Vagina (tissue), 2 donors: ENCODE results near the gene MAP4K4. TPM values are rescaled to one million over a fixed set of nuclear protein-coding genes. Genes with fewer than 3 reads are reported as not detected.

Source experiments
- DNase-seq, 2 donors: peaks; one replicate each; pipeline ENCODE4 v3.0.0-alpha.2; 2017; ENCODE audit errors: extremely low spot score in 2 of 2
- H3K27ac ChIP-seq: fragments of 200-600 bp; sonication (generic); one replicate; pipeline ENCODE4 v1.5.1; 2019
- H3K27me3 ChIP-seq: fragments of 200-600 bp; sonication (generic); one replicate; pipeline ENCODE4 v1.5.1; 2019
- H3K36me3 ChIP-seq, 2 donors: fragments of 200-600 bp; sonication (generic); one replicate each; pipeline ENCODE4 v1.5.1; 2017 to 2019
- H3K4me1 ChIP-seq: fragments of 200-600 bp; sonication (generic); one replicate; pipeline ENCODE4 v1.5.1; 2019
- H3K4me3 ChIP-seq, 2 donors: fragments of 200-600 bp; sonication (generic); 1 replicate in 1 of 2; 2 replicates in 1 of 2; pipeline ENCODE4 v1.5.1; 2016 to 2019
- H3K9me3 ChIP-seq: fragments of 200-600 bp; sonication (generic); one replicate; pipeline ENCODE4 v1.5.1; 2019
- CTCF ChIP-seq, 3 experiments: fragments of 450-650 bp in 2 of 3; fragments of 200-600 bp in 1 of 3; sonication (generic) in 1 of 3; IDR thresholded peaks; one replicate each; pipeline ENCODE4 v1.5.1; 2017 to 2019; ENCODE audit warnings: antibody characterized with exemption in 3 of 3, mild to moderate bottlenecking in 2 of 3, moderate library complexity in 2 of 3
- POLR2A ChIP-seq, 2 donors: fragments of 450-650 bp; IDR thresholded peaks; one replicate each; pipeline ENCODE4 v1.6.1; 2017; ENCODE audit warnings: antibody characterized with exemption in 2 of 2, mild to moderate bottlenecking in 2 of 2, moderate library complexity in 2 of 2
- POLR2AphosphoS5 ChIP-seq, 2 donors: sonication (generic); formaldehyde crosslinking; IDR thresholded peaks; one replicate each; pipeline ENCODE4 v1.9.0; 2017; ENCODE audit warnings: antibody characterized with exemption in 2 of 2, mild to moderate bottlenecking in 2 of 2, low read depth in 1 of 2; ENCODE audit not compliant: insufficient read depth in 1 of 2
- intact Hi-C: fragments of 100-400 bp; cut with DNase I; formaldehyde crosslinking; loops from one replicate; pipeline ENCODE4 v1.15.1; 2023
- total RNA-seq: library from RNA; depleted of rRNA; stranded (reverse); fragments of >200 nt; gene quantifications from one replicate; pipeline ENCODE4 v1.2.3, GENCODE V29; 2016

The MAP4K4 gene
- total RNA-seq, 1 donor from 2014 or later: 75.9 TPM

DNA sequence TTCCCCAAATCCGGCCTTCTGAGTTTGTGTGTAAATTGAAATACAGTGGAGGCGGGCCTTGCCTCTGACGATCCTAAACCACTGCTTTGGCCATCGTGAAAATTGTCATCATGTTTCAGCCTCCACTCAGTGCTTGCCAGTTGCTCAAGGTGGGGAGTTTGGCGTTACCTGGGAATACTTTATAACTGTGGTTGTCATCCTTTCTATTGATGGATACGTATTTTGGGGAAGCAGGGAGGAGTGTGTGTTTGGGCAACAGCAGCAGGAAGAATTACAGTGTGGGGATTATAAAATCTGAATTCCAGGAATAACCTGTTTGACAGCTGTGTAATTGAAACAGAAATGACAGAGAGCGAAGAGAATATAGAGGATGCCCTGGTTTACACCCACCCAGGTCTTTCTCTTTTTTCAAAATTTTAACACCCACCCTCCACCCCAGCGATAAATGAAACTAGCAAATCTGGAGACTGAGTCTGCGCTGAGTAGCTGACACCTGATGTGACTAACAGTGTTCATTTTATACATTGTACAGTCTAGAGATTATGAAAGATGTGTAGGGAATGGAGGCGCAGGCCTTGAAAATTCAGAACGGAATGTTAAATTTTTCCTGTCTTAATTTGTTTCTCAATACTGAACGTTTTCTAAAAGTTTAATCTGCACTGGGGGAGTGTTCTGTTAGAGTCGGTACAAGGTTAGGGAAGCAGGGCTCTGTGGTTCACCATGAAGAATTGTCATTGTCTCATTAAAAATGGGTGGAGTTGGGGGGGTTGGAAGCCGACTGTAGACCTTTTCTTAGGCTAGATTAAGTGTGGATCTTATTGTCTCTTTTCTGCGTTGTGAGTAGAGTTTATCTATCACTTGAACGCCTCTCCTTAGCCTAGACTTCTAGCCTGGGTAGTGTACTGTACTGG is 1.6 kb downstream of the MAP4K4 start:
- Histone ChIP-seq H3K4me1 (peaks cover 56% of the 10 kb centered on the region), H3K9me3 (no peaks in the 10 kb centered on the region), H3K36me3 (no peaks in the 10 kb centered on the region), H3K27ac (peak overlapping the region; percentile 88), H3K4me3 (peak overlapping the region; percentile 70 to 80), H3K27me3 (no peaks in the 10 kb centered on the region)
- DNase-seq: no peak
- TF ChIP-seq POLR2A (IDR thresholded peaks at IDR 0.05) (no peak), POLR2AphosphoS5 (IDR thresholded peaks at IDR 0.05; ENCODE audit: insufficient read depth in 1 of 2, low read depth in 1 of 2) (peak in 1 of 2 donors; percentile 34)
- intact Hi-C loops: loop anchor here (10.0 kb wide), 1 partner anchor 136 kb away; no protein-coding TSS in a partner anchor

GRCh38 chr2:101699755-101700461 is 2.4 kb downstream of the MAP4K4 start:
- intact Hi-C loops: loop anchor here (10.0 kb wide), 1 partner anchor 135 kb away; no protein-coding TSS in a partner anchor
- no peaks in the 10 kb centered on the region for H3K9me3 ChIP-seq
- peaks cover 64% of the 10 kb centered on the region for H3K4me1 ChIP-seq
- TF ChIP-seq POLR2AphosphoS5 (IDR thresholded peaks at IDR 0.05; ENCODE audit: insufficient read depth in 1 of 2, low read depth in 1 of 2) (no peak), POLR2A (IDR thresholded peaks at IDR 0.05) (no peak), CTCF (IDR thresholded peaks at IDR 0.05) (no peak)
- no peaks in the 10 kb centered on the region for H3K36me3 ChIP-seq
- H3K27me3 ChIP-seq: no peaks in the 10 kb centered on the region
- DNase-seq: no peak
- peak overlapping the region; percentile 70 to 80 for H3K4me3 ChIP-seq
- H3K27ac ChIP-seq: peak overlapping the region; percentile 88

GRCh38 chr2:101704046-101704466 is 6.5 kb downstream of the MAP4K4 start:
- intact Hi-C loops: no loop called here
- H3K4me3 ChIP-seq: no peak overlapping the region
- H3K27me3 ChIP-seq: no peaks in the 10 kb centered on the region
- no peak for DNase-seq
- H3K9me3 ChIP-seq: no peaks in the 10 kb centered on the region
- no peak for TF ChIP-seq POLR2A (IDR thresholded peaks at IDR 0.05)
- no peak for TF ChIP-seq CTCF (IDR thresholded peaks at IDR 0.05)
- TF ChIP-seq POLR2AphosphoS5 (IDR thresholded peaks at IDR 0.05; ENCODE audit: insufficient read depth in 1 of 2, low read depth in 1 of 2): peak in 1 of 2 donors; percentile 73
- no peaks in the 10 kb centered on the region for H3K36me3 ChIP-seq
- peak overlapping the region; percentile 78 for H3K27ac ChIP-seq
- H3K4me1 ChIP-seq: peaks cover 79% of the 10 kb centered on the region

DNA sequence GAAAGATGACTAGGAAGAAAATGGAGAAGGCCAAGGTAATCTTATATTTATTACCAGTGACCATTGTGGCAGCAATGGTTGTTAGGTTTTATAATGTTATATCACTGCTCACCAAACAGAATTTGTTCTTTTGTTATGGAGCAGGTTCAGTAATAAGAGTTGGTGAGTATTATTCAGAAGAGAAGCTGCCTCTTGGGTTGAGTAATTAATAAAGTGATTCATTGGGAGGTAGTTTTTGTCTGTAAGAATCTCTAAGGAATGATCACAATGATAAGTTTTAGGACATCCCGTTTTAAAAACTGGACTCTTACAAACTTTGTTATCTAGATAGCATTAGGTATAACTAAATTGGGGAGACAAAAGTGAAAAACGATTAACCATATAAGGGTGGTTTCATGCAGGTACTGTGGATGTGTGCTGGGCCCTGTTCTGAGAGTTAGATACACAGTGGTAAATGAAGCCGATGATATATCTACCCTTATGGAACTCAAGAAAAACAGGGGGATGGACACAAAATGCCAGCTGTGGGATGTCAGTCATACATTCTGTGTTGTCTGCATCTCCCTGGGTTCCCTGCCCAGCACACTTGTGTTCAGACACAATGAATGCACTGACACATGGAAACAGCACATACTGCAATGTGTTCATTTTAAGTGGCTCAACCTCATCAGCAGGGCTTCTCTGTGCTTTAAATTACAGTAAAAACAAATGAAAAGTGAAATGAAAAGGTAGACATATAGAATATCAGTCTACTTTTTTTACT is 7.5 kb downstream of the MAP4K4 start:
- H3K4me1 ChIP-seq: peaks cover 80% of the 10 kb centered on the region
- H3K4me3 ChIP-seq: no peak overlapping the region
- peak overlapping the region; percentile 78 for H3K27ac ChIP-seq
- no peak for TF ChIP-seq POLR2AphosphoS5 (IDR thresholded peaks at IDR 0.05; ENCODE audit: insufficient read depth in 1 of 2, low read depth in 1 of 2)
- no peak for TF ChIP-seq CTCF (IDR thresholded peaks at IDR 0.05)
- no peak for TF ChIP-seq POLR2A (IDR thresholded peaks at IDR 0.05)
- H3K9me3 ChIP-seq: no peaks in the 10 kb centered on the region
- no peaks in the 10 kb centered on the region for H3K27me3 ChIP-seq
- H3K36me3 ChIP-seq: no peaks in the 10 kb centered on the region
- intact Hi-C loops: no loop called here
- DNase-seq: no peak
